NCI-H1436 treated with DMSO at 0.1 percent for 48 hours (cell line): ENCODE data around the gene IFT43.

ENCODE experiments used
- DNase-seq: peaks from one replicate; lab custom pipeline; 2025; lab: John Stamatoyannopoulos, UW

The IFT43 gene

DNA sequence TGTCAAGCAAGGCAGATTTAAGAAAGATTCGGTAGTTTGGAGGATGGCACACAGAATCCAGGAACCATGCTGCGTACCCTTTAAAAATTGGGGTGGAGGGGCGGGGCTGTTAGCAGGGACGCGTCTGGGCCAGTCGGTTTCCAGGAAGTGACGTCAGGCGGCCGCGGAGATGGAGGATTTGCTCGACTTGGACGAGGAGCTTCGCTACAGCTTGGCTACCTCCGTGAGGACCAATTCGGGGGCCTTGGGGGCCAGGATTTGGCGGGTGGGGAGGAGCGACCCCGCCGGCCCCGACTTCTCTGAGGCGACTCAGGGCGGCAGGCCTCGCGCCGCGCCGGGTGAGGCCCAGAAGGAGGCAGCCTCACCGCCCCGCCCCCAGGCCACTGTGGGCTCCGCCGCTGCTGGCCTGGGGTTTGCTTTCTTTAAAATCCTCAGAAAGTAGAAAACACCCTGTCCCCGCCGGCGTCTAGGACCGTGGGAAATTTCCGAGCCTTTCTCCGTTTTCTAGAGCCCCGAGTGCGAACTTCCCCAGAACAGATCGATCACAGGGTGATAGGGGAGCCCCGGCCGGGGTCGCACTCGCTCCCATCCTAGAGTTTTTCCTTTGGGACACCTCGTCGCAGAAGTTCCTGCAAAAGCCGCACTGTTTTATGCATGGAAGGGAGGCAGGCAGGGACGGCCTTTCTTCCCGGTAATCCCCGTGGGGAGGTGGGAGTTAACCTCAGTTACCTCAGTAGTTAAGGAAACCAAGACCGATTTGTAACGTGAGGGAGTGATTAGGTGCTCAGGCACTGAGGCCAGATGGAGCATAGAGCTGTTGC lies at the start of gene IFT43:
Gene IFT43 (plus strand): TSS at position 146 of the 821 bp plus-strand sequence. CDS start 24 bp downstream, at position 170.
- no peak for DNase-seq

DNA sequence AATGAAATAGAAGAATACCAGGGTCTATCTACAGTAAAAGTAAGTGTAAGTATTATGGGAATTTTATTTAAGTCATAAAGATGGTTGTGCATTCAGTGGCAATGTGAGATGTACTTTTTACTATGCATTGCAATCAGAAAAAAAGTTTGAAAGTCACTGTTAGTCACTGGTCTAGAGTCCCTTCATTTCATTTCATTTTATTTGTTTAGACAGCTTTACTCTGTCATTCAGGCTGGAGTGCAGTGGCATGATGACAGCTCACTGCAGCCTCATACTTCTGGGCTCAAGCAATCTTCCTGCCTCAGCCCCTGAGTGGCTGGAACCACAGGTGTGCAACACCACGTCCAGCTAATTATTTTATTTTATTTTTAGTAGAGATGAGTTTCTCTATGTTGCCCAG lies 46.4 kb upstream of the IFT43 start:
- no peak for DNase-seq

DNA sequence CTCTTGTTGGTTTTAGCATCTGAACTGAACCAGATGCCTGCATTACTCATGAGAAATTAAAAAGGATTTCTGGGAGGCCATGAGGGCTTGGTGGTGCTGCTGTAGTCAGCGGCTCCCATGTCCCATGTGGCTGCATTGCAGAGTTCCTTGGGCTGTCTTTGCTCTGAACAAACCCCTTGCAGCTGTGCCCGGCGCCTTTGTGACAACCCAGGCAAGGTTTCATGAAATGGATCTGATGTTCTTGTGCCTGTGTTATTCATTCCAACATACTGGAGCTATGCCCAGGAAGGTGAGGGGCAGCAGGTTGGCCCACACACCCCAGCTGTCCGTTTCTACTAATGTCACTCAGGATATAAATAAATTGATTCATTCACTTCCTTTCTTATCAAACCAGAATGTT lies 44.5 kb upstream of the IFT43 start:
- DNase-seq = no peak

DNA sequence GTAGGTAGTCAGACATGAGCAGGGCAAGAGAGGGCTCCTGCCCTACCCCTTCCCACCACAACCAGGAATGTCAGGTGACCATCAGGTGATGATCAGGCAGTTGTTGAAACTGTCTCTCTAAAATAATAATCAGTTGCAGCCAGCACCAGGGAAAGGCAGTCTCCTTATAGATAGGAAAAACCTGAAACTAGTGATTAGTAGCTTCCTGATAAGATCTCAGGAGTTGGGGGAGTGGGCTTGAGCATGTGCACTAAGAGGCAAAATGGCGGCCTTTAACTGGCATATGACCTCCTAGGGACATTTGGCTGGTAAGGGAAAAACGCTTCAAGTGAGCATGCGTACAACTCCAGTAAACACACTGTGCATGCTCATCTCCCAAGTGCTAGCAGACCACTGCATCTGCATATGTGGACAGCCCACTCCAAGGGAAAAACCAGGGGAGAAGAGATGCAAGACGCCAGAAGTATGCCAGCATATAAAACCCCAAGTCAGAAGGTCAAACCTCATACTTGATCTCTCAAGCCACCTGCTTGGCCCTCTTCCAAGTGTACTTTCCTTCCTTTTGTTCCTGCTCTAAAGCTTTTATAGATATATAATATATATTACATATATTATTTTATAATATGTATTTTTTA lies 40.8 kb upstream of the IFT43 start:
- DNase-seq = no peak

DNA sequence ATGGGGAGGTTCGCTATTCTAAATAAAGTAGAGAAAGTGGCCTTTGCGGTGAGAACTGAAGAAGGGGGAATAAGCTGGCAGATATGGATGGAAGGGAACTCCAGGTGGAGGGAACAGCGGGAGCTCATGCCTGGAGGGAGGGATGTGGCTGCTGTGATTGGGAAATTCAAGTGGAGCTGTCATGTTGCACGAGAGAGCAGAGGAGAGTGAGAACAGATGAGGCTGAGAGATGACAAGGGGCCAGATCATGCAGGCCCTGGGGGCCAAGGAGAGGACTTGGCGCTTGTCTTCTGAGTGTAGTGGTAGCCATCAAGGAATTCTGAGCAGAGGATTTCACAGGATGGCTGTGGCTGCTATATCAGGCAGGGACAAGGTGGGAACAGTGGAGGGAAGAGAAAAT lies 38.8 kb upstream of the IFT43 start:
- DNase-seq = no peak

- DNase-seq = no peak
Measured at GRCh38 chr14:75952489-75952888, 33.1 kb upstream of the IFT43 start.

- DNase-seq = no peak
Measured at GRCh38 chr14:75959031-75959430, 26.5 kb upstream of the IFT43 start.

DNA sequence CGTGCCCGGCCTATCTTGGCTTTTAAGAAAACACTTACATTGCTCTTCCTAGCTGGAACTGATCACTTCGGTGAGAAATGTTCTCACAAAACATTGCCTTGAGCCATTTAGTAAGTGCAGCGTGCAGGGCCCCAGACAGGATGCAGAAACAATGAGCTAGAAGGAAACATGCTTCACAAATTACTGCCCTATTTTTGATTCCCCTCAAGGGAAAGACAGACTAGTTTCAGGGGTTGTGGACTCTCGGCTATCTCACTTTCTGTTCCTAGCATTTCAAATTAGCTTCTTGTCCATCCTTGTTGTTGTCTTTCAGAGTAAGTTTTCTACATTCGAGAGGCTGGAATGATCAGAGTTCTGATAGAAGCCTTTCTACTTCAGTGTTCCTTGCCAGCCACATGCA lies 25.3 kb upstream of the IFT43 start:
- DNase-seq = no peak

- DNase-seq = no peak
Measured at GRCh38 chr14:75961662-75962061, 23.9 kb upstream of the IFT43 start.

GRCh38 chr14:75967866-75968265 lies 17.7 kb upstream of the IFT43 start:
- DNase-seq = no peak

DNA sequence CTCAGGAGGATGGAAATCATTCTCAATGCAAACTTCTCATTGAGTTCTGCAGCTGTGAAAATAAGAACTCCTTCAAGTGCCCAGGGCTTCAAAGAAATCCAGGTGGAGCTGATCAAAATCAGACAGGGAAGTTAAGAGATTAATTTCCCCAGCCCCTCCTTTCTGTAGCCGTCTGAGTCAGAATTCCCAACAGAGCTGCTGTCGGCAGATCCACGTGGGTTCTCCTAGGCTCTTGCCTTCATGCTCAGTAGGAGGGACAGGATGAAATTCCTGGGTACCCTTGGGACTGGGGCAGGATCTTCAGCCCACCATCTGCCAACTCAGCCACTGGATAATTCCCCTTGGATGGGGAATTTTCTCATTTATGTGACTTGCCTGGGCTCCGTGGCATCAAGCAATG lies 17.1 kb upstream of the IFT43 start:
- no peak for DNase-seq

- DNase-seq = no peak
Measured at GRCh38 chr14:75969126-75969525, 16.4 kb upstream of the IFT43 start.

GRCh38 chr14:75969891-75970290 lies 15.7 kb upstream of the IFT43 start:
- no peak for DNase-seq

DNA sequence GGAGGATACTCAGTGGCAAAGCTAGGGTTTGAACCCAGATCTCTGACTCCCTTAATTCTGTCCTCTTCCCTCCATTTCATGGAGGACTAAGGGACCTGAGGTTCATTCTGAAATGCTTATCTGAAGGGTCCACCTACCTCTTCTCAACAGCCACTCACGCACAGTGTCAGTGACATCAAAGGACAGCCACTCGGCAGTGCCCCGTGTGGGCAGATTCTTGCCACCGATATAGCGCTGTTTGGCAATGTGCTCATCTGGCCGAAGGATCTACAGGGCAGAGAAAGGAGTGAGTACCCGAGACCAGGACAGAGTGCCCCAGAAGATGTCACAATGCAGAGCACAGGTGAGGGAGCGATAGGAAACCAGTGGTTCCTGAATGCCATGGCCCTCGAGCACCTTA lies 14.6 kb upstream of the IFT43 start:
- DNase-seq = no peak

- no peak for DNase-seq
Measured at GRCh38 chr14:75971509-75971908, 14.1 kb upstream of the IFT43 start.

DNA sequence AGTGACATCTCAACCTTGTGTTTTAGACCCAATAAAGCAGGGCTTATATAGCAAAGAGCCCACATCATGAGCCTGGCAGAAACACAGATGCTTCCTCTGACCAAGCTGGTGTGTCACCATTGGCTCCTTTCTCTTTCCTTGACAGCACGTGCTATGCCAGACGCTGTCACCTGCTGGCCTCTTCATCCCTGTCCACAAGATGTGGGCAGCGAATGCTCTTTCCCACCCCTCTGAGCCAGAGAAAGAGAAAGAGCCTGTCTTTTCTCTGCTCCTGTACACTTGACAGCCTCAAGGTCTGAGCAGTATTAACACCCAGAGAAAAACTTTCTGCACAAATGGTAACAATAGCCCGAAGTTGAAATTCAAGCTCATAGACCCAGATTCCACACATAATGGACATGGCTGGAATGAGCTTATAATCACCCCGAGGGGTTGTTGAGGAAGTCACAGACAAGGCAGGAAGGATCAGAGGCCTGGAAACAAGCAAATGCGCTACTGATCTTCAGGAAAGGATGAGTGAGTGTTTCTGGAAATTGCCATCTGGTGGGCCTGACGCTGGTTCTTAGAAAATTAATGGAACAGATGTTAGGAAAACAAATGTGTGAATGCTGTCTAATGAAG lies 12.7 kb upstream of the IFT43 start:
- no peak for DNase-seq

DNA sequence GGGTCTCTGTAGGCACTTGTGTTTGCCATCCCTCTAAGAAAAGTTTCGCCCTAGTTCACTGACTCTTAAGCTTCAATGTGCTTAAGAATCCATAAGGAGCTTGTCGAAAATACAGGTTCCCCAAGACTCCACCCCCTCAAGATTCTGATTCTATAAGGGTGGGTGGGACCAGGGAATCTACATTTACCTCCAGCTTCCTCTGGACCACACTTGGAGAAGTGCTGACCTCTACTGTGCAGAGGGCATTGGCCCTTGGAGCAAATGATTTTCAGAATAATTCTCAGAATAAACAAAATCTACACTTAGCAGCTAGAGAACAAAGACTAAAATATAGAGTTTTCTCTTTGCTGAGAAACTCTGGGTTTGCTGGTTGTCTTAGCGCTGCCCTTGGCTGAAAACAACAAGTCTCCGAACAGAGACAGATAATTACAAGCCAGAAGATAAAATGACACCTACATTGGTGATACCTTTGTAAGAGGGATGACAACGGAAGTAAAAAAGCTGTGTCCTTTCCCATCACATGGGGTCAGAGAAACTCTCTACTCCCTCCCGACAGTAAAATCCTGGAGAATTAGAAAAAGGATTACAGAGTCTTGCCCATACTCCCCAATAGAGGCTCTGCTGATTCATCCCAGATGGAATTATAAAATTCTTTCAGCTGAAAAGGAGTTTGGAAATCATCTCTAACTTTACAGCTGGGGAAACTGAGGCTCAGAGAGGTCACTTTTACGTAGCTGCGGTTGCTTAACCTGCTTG lies 8.6 kb upstream of the IFT43 start:
- DNase-seq = no peak

DNA sequence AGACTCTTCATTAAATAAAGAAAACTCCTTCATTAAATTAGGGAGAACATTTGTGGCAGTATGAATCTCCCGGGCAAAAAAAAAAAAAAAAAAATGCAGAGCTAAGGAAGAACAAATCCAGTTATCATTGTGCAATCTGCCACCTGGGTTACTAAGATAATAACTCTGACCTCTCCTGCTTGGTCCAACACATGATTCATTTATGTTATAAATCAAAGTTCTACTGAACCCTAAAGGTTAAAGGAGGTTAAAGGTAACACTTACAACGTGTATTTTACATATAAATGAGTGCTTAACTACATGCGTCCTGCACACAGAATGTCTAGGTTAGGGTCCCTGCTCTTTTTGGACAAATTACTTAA lies 8.0 kb upstream of the IFT43 start:
- no peak for DNase-seq

GRCh38 chr14:75978249-75978731 lies 7.3 kb upstream of the IFT43 start:
- DNase-seq = no peak

DNA sequence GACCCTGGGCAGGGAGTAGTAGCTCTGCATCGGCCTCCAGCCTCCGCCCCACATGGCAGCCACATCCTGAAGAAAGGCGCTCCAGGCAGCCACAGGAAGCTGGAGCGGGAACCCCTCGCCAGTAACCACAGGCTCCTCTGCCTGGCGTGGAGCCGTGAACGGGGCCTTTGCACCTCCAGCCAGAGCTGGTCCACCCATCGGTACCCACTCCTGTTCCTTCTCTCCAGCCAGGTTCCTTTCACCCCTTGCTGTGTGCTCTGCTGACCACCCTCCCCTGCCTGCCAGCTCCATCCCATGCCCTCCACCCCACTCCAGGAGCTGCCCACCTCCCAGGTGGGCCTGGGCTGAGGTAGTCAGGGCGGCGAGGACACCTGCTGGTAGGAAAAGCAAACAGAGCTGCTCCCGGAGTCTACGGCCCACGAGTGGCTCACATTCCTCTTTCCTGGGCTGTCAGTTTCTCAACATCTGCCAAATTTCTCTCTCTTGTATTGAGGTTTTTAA lies 6.4 kb upstream of the IFT43 start:
- DNase-seq = no peak

GRCh38 chr14:75979648-75980565 lies 5.7 kb upstream of the IFT43 start:
- DNase-seq = no peak
